Caco-2 (cell line): ENCODE results near the gene HNF1B. TPM values are rescaled to one million over a fixed set of nuclear protein-coding genes. Genes with fewer than 3 reads are reported as not detected.

Experiments used
- BruUV-seq: library from RNA; stranded (reverse); fragments of 400-500 nt; replicated peaks from 2 replicates; lab custom pipeline; 2021; lab: Mats Ljungman, UMichigan
- CTCF ChIA-PET: fragments of 300-600 bp; sonication (Branson Sonifier 250); formaldehyde crosslinking; loops from one replicate; lab custom pipeline; 2022; ENCODE audit warnings: antibody characterized with exemption; lab: Charles Lee
- POLR2A ChIA-PET: fragments of 300-600 bp; sonication (Branson Sonifier 250); formaldehyde crosslinking; loops from one replicate; lab custom pipeline; 2022; ENCODE audit warnings: antibody characterized with exemption; lab: Charles Lee
- DNase-seq, 2 experiments: peaks; one replicate each; pipeline versions ENCODE4 v3.0.0 to v3.0.0-alpha.2; 2020 to 2022
- H3K27me3 ChIP-seq: replicated peaks from 2 replicates; pipeline ENCODE4 v1.6.0; 2011; ENCODE audit warnings: low read length; ENCODE audit not compliant: control insufficient read depth, insufficient read depth
- H3K36me3 ChIP-seq: 2 replicates; pipeline ENCODE4 v1.5.1; 2011; ENCODE audit warnings: low read length; ENCODE audit not compliant: control insufficient read depth, insufficient read depth
- H3K4me1 ChIP-seq: fragments of 250-450 bp; sonication (Bioruptor Pico); 2 replicates; pipeline ENCODE4 v1.5.1; 2020; ENCODE audit warnings: mild to moderate bottlenecking
- H3K4me3 ChIP-seq: 2 replicates; pipeline ENCODE4 v1.5.1; 2011; ENCODE audit warnings: low read depth, mild to moderate bottlenecking, control low read depth, low read length
- H3K9me3 ChIP-seq: fragments of 250-450 bp; sonication (Bioruptor Pico); 2 replicates; pipeline ENCODE4 v1.5.1; 2020; ENCODE audit warnings: mild to moderate bottlenecking, moderate library complexity
- H3K27ac Mint-ChIP-seq: one replicate; pipeline ENCODE4 v1.8.0; 2022; ENCODE audit warnings: mixed read lengths; ENCODE audit not compliant: unreplicated experiment
- H3K27me3 Mint-ChIP-seq: one replicate; pipeline ENCODE4 v1.8.0; 2022; ENCODE audit warnings: mixed read lengths; ENCODE audit not compliant: insufficient read depth, unreplicated experiment
- H3K36me3 Mint-ChIP-seq: one replicate; pipeline ENCODE4 v1.8.0; 2022; ENCODE audit warnings: mild to moderate bottlenecking, mixed read lengths; ENCODE audit not compliant: insufficient read depth, unreplicated experiment
- H3K4me1 Mint-ChIP-seq: one replicate; pipeline ENCODE4 v1.8.0; 2022; ENCODE audit warnings: low read depth, mixed read lengths; ENCODE audit not compliant: unreplicated experiment
- H3K4me3 Mint-ChIP-seq: one replicate; pipeline ENCODE4 v1.8.0; 2022; ENCODE audit warnings: mild to moderate bottlenecking, moderate library complexity, mixed read lengths; ENCODE audit not compliant: unreplicated experiment
- H3K9me3 Mint-ChIP-seq: one replicate; pipeline ENCODE4 v1.8.0; 2022; ENCODE audit warnings: mixed read lengths; ENCODE audit not compliant: unreplicated experiment
- intact Hi-C: fragments of 100-400 bp; cut with micrococcal nuclease; formaldehyde crosslinking; loops from one replicate; pipeline ENCODE4 v1.10.0; 2022; ENCODE audit not compliant: unreplicated experiment
- total RNA-seq: library from RNA; stranded (reverse); gene quantifications from 2 replicates; pipeline ENCODE4 v1.2.3, GENCODE V29; 2022
- TF ChIP-seq, protein P1 (sequence below), 2 experiments: fragments of 200-600 bp in 1 of 2; IDR thresholded peaks; 1 replicate in 1 of 2; 2 replicates in 1 of 2; pipeline versions ENCODE4 v1.5.1 to v1.8.0; 2011 to 2022; ENCODE audit warnings: antibody characterized with exemption in 1 of 2, control low read depth in 1 of 2, inconsistent platforms in 1 of 2, low read depth in 1 of 2, low read length in 1 of 2, mild to moderate bottlenecking in 1 of 2, moderate library complexity in 1 of 2; ENCODE audit not compliant: insufficient read depth in 1 of 2, severe bottlenecking in 1 of 2, unreplicated experiment in 1 of 2

HNF1B gene
- total RNA-seq, 1 experiment from 2014 or later = 36.9 TPM

DNA sequence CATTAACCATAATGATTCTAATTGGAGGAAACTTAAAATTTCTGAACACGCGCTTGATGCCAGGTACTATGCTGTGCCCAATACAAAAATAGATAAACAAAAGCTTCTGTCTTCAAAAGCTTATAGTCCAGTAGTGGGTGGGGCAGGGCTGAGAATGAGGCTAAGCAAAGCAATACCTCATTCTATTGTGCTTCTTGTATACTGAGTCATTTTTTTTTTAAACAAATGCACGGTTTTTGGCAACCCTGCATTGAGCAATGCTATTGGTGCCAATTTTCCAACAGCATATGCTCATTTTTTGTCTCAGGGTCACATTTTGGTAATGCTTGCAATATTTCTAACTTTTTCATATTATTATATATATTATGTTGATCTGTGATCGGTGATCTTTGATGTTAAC lies 34.7 kb upstream of the HNF1B start:
- Mint-ChIP-seq H3K36me3 (no peaks in the 10 kb centered on the region), H3K4me3 (no peak overlapping the region), H3K27me3 (peaks cover 3% of the 10 kb centered on the region), H3K27ac (no peak overlapping the region), H3K9me3 (no peaks in the 10 kb centered on the region), H3K4me1 (no peaks in the 10 kb centered on the region)
- Histone ChIP-seq H3K36me3 (no peaks in the 10 kb centered on the region), H3K4me3 (no peak overlapping the region), H3K9me3 (no peaks in the 10 kb centered on the region), H3K27me3 (no peaks in the 10 kb centered on the region), H3K4me1 (no peaks in the 10 kb centered on the region)
- intact Hi-C loops = no loop called here
- DNase-seq = no peak
- POLR2A ChIA-PET = no interaction called here
- no TSS peak for BruUV-seq
- CTCF ChIA-PET = interaction anchor here (1.9 kb wide), 1 partner anchor 37 kb away, joined by 12 read pairs; no protein-coding TSS in a partner anchor
- TF ChIP-seq, protein P1, sequence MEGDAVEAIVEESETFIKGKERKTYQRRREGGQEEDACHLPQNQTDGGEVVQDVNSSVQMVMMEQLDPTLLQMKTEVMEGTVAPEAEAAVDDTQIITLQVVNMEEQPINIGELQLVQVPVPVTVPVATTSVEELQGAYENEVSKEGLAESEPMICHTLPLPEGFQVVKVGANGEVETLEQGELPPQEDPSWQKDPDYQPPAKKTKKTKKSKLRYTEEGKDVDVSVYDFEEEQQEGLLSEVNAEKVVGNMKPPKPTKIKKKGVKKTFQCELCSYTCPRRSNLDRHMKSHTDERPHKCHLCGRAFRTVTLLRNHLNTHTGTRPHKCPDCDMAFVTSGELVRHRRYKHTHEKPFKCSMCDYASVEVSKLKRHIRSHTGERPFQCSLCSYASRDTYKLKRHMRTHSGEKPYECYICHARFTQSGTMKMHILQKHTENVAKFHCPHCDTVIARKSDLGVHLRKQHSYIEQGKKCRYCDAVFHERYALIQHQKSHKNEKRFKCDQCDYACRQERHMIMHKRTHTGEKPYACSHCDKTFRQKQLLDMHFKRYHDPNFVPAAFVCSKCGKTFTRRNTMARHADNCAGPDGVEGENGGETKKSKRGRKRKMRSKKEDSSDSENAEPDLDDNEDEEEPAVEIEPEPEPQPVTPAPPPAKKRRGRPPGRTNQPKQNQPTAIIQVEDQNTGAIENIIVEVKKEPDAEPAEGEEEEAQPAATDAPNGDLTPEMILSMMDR (IDR thresholded peaks at IDR 0.05; ENCODE audit: insufficient read depth in 1 of 2, low read depth in 1 of 2, low read length in 1 of 2, severe bottlenecking in 1 of 2, unreplicated experiment in 1 of 2) = no peak

DNA sequence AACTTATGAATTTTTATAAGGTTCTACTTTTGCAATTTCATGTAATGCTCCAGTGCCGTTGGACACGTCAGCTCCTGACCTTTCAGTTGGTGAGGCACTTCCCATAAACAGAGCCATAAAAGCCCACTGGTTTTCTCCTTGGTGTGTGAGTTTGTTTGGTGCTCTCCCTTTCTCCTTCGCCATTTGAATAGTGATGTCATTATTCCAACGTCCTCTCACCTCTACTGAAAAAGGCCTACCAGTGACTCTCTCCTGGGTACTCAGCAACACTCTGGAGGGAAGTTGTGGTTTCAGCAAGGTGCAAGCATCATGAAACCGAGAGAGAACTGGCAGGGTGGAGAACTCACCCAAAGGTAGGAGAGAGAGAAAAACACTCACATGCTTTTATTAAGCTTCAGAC lies 29.6 kb upstream of the HNF1B start:
- CTCF ChIA-PET = no interaction called here
- Histone ChIP-seq H3K27me3 (no peaks in the 10 kb centered on the region), H3K4me3 (no peak overlapping the region), H3K4me1 (no peaks in the 10 kb centered on the region), H3K9me3 (no peaks in the 10 kb centered on the region), H3K36me3 (no peaks in the 10 kb centered on the region)
- TF ChIP-seq, protein P1 (IDR thresholded peaks at IDR 0.05; ENCODE audit: insufficient read depth in 1 of 2, low read depth in 1 of 2, low read length in 1 of 2, severe bottlenecking in 1 of 2, unreplicated experiment in 1 of 2) = no peak
- no peak for DNase-seq
- Mint-ChIP-seq H3K4me3 (no peak overlapping the region), H3K27me3 (no peaks in the 10 kb centered on the region), H3K9me3 (no peaks in the 10 kb centered on the region), H3K27ac (no peak overlapping the region), H3K36me3 (no peaks in the 10 kb centered on the region), H3K4me1 (peaks cover 11% of the 10 kb centered on the region)
- no TSS peak for BruUV-seq
- intact Hi-C loops = no loop called here
- POLR2A ChIA-PET = no interaction called here

DNA sequence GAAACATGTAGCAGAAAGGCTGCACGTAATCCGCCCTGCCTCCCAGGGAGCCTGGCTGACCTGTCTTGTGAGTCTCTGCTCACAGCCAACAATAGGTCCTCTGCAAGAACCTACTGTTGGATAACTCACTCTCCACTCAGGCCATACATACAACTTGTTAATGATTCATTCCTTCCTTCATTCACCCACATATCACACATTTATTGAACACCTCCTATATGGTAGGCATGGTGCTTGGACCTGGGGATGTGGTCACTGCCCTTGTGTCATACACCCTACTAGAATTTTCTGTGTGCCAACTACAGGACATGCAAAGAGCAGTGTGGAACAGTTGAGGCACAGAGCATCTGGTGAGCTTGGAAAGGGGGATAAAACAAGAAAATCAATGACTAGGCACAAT lies 28.1 kb upstream of the HNF1B start:
- Mint-ChIP-seq H3K9me3 (no peaks in the 10 kb centered on the region), H3K4me1 (peaks cover 11% of the 10 kb centered on the region), H3K4me3 (no peak overlapping the region), H3K27me3 (no peaks in the 10 kb centered on the region), H3K27ac (no peak overlapping the region), H3K36me3 (no peaks in the 10 kb centered on the region)
- Histone ChIP-seq H3K4me1 (no peaks in the 10 kb centered on the region), H3K9me3 (peaks cover 5% of the 10 kb centered on the region; the same call in 1 of the 2 replicates), H3K27me3 (no peaks in the 10 kb centered on the region), H3K4me3 (no peak overlapping the region), H3K36me3 (no peaks in the 10 kb centered on the region)
- CTCF ChIA-PET = interaction anchor here (1.8 kb wide), 1 partner anchor 27 kb away, joined by 4 read pairs; no protein-coding TSS in a partner anchor
- intact Hi-C loops = no loop called here
- DNase-seq = no peak
- TF ChIP-seq, protein P1 (IDR thresholded peaks at IDR 0.05; ENCODE audit: insufficient read depth in 1 of 2, low read depth in 1 of 2, low read length in 1 of 2, severe bottlenecking in 1 of 2, unreplicated experiment in 1 of 2) = no peak
- POLR2A ChIA-PET = no interaction called here
- no TSS peak for BruUV-seq
